ENCODE data around the gene SSBP2. TPM values are rescaled to one million over a fixed set of nuclear protein-coding genes. Genes with fewer than 3 reads are reported as not detected.

Gene SSBP2
- total RNA-seq, 1 experiment from 2014 or later, result 5.2 TPM

DNA sequence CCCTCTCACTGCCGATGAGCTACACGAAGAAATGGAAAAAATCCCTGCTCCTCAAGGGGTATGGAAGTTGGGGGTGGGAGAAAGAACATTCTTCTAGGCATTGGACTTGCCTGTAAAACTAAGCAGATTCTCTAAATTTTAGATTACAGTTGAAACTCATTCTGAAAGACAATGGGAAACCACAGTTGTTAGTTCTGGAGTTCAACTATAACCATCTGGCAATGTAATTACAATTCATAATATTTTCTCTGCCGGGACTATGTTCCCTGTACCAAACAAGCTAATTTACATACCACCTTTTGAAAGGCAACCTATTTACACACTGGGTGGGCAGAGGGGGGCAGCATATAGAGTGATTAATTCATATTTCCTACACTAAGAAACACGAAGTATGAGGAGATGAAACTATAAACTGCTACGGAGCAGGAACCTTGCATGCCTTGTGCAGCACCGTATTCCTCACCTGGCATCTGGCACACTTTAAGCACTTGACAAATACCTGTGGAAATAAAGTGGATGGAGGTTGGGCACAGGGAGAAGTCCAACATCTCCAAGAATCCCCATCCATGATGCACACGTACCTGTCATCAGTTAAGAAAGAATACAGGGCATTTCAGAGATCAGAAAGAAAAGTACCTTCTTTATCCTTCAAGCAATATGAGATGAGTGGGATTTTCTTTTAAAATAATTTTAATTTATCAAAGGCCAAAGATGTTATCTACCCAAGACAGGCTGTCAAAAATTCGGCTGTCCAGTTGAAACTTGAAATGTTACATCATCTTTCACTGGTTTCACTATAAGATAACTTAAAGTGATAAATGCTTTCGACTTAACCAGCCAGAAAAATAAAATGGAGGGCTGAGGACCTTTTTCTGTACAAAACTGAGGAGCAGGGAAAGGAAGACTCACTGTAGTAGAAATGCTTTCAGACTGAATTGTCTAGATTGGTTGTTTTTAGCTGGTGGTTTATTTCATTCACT is 54.2 kb downstream of the SSBP2 start:
- H4K20me1 ChIP-seq (ENCODE audit: insufficient read depth), result no peaks in the 10 kb centered on the region
- no peak overlapping the region for H3K9ac ChIP-seq (ENCODE audit: low read length)
- H3K4me3 ChIP-seq (replicated peaks in 1 of 2; ENCODE audit: low read depth in 1 of 2, low read length in 2 of 2), result no peak overlapping the region
- POLR2A ChIA-PET, result no interaction called here
- no peaks in the 10 kb centered on the region for H3K9me2 ChIP-seq (ENCODE audit: insufficient read depth)
- H3K79me2 ChIP-seq (ENCODE audit: insufficient read depth, low read length), result no peaks in the 10 kb centered on the region
- DNase-seq (ENCODE audit: low read depth, low spot score), result no peak
- no peak overlapping the region for H2AFZ ChIP-seq (ENCODE audit: low read depth, low read length, poor library complexity, severe bottlenecking)
- intact Hi-C loops (cut with micrococcal nuclease), result no loop called here
- H3K4me2 ChIP-seq (ENCODE audit: low read length), result no peak overlapping the region
- H3K27me3 ChIP-seq (ENCODE audit: insufficient read depth, low read length), result no peaks in the 10 kb centered on the region
- TF ChIP-seq SRF (IDR thresholded peaks at IDR 0.05; ENCODE audit: low read depth) (no peak), EZH2 (IDR thresholded peaks at IDR 0.05) (no peak), ZNF274 (IDR thresholded peaks at IDR 0.05; ENCODE audit: low read depth, low read length) (no peak), YY1 (IDR thresholded peaks at IDR 0.05; ENCODE audit: extremely low read depth, insufficient replicate concordance, low read depth, low read length) (no peak), TCF7L2 (IDR thresholded peaks at IDR 0.05; ENCODE audit: borderline replicate concordance, extremely low read depth, insufficient read depth, insufficient read length) (no peak), SP1 (IDR thresholded peaks at IDR 0.05; ENCODE audit: low read depth) (no peak), CTCF (IDR thresholded peaks at IDR 0.05 in 2 of 3, conservative IDR thresholded peaks at IDR 0.05 in 1 of 3; ENCODE audit: borderline replicate concordance in 1 of 3, insufficient read depth in 1 of 3, low read depth in 2 of 3, low read length in 2 of 3) (no peak), CBX3 (IDR thresholded peaks at IDR 0.05; ENCODE audit: low read depth) (no peak)
- TF ChIP-seq, protein P1, sequence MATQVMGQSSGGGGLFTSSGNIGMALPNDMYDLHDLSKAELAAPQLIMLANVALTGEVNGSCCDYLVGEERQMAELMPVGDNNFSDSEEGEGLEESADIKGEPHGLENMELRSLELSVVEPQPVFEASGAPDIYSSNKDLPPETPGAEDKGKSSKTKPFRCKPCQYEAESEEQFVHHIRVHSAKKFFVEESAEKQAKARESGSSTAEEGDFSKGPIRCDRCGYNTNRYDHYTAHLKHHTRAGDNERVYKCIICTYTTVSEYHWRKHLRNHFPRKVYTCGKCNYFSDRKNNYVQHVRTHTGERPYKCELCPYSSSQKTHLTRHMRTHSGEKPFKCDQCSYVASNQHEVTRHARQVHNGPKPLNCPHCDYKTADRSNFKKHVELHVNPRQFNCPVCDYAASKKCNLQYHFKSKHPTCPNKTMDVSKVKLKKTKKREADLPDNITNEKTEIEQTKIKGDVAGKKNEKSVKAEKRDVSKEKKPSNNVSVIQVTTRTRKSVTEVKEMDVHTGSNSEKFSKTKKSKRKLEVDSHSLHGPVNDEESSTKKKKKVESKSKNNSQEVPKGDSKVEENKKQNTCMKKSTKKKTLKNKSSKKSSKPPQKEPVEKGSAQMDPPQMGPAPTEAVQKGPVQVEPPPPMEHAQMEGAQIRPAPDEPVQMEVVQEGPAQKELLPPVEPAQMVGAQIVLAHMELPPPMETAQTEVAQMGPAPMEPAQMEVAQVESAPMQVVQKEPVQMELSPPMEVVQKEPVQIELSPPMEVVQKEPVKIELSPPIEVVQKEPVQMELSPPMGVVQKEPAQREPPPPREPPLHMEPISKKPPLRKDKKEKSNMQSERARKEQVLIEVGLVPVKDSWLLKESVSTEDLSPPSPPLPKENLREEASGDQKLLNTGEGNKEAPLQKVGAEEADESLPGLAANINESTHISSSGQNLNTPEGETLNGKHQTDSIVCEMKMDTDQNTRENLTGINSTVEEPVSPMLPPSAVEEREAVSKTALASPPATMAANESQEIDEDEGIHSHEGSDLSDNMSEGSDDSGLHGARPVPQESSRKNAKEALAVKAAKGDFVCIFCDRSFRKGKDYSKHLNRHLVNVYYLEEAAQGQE (IDR thresholded peaks at IDR 0.05; ENCODE audit: low read depth), result no peak
- 0 out of 4 replicates have a peak, but pooled peaks cover 0 to 8% of the 10 kb centered on the region in 2 experiments for H3K9me3 ChIP-seq (ENCODE audit: control insufficient read depth in 1 of 2, insufficient read depth in 1 of 2, low read depth in 1 of 2, low read length in 2 of 2)
- BruUV-seq (replicated peaks), result no TSS peak
- CTCF ChIA-PET, result no interaction called here
- ATAC-seq, result no peak
- H3K27ac ChIP-seq (ENCODE audit: low read depth, low read length), result no peak overlapping the region
- H3K36me3 ChIP-seq (ENCODE audit: control insufficient read depth in 1 of 2, insufficient read depth in 2 of 2, low read length in 2 of 2), result no peaks in the 10 kb centered on the region
- RAD21 ChIA-PET (ENCODE audit: low non-redundant PET in 1 of 2, low total read pairs in 2 of 2, uncharacterized antibody in 2 of 2, unreplicated experiment in 2 of 2), result no interaction called here
- H3K4me1 ChIP-seq (ENCODE audit: control insufficient read depth in 1 of 2, insufficient read depth in 2 of 2, low read length in 2 of 2), result no peaks in the 10 kb centered on the region

Data from HCT116 (cell line).